ENCODE data around the gene FAM193A. TPM values are rescaled to one million over a fixed set of nuclear protein-coding genes. Genes with fewer than 3 reads are reported as not detected.

The FAM193A gene
- polyA plus RNA-seq, 1 donor (not counting 4 experiments of a cell fraction or from before 2014, with no cell fraction given), result 3.6 TPM

DNA sequence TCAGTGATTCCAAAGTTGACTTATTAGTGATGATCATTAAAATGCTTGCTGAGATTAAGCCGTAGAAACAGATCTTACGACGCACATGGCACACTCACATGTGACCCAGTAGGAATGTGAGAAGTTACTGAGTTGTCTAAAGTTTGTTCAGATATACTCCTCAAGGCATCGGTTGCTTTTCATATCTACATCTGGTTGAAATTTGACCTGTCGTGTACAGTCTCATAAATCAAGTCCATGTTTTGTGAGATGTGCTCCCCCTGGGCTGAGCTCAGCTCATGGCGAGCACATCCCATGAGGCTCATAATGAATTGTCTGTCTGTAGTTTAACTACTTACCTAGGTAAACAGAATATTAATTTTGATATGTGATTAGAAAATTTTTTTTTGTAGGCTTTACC lies 152.7 kb downstream of the FAM193A start:
- no peaks in the 10 kb centered on the region for H3K79me2 ChIP-seq (ENCODE audit: control insufficient read depth, insufficient read depth, low read length)
- H4K20me1 ChIP-seq (ENCODE audit: control insufficient read depth, extremely low read depth, insufficient read depth, low read length), result no peaks in the 10 kb centered on the region
- H3K9me1 ChIP-seq (ENCODE audit: control insufficient read depth, extremely low read depth, insufficient read depth, low read length), result no peaks in the 10 kb centered on the region
- DNase-seq (ENCODE audit: low read depth, low spot score) (no peak), FAIRE-seq (no peak)
- H3K36me3 ChIP-seq (ENCODE audit: control insufficient read depth in 2 of 2, extremely low read depth in 1 of 2, insufficient read depth in 2 of 2, low read length in 2 of 2), result peaks cover 38 to 42% of the 10 kb centered on the region in 2 experiments
- H3K4me1 ChIP-seq (ENCODE audit: control insufficient read depth, extremely low read depth, insufficient read depth, low read length), result no peaks in the 10 kb centered on the region
- TF ChIP-seq EZH2 (IDR thresholded peaks at IDR 0.05; ENCODE audit: low read length), result no peak
- TF ChIP-seq, protein P1, sequence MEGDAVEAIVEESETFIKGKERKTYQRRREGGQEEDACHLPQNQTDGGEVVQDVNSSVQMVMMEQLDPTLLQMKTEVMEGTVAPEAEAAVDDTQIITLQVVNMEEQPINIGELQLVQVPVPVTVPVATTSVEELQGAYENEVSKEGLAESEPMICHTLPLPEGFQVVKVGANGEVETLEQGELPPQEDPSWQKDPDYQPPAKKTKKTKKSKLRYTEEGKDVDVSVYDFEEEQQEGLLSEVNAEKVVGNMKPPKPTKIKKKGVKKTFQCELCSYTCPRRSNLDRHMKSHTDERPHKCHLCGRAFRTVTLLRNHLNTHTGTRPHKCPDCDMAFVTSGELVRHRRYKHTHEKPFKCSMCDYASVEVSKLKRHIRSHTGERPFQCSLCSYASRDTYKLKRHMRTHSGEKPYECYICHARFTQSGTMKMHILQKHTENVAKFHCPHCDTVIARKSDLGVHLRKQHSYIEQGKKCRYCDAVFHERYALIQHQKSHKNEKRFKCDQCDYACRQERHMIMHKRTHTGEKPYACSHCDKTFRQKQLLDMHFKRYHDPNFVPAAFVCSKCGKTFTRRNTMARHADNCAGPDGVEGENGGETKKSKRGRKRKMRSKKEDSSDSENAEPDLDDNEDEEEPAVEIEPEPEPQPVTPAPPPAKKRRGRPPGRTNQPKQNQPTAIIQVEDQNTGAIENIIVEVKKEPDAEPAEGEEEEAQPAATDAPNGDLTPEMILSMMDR (optimal IDR thresholded peaks at IDR 0.05 in 1 of 3, IDR thresholded peaks at IDR 0.05 in 1 of 3, conservative IDR thresholded peaks at IDR 0.05 in 1 of 3; ENCODE audit: extremely low read depth in 1 of 3, insufficient read depth in 2 of 3, low read length in 3 of 3), result no peak
- no peak overlapping the region for H3K4me2 ChIP-seq (ENCODE audit: control insufficient read depth, extremely low read depth, insufficient read depth, low read depth, low read length)
- no peak overlapping the region for H3K27ac ChIP-seq (ENCODE audit: control insufficient read depth, insufficient read depth, low read length)
- H2AFZ ChIP-seq (ENCODE audit: control insufficient read depth, low read length), result no peak overlapping the region
- no peak overlapping the region for H3K4me3 ChIP-seq (ENCODE audit: control insufficient read depth in 2 of 3, extremely low read depth in 1 of 3, insufficient read depth in 2 of 3, low read depth in 1 of 3, low read length in 3 of 3)
- no peaks in the 10 kb centered on the region for H3K27me3 ChIP-seq (ENCODE audit: control insufficient read depth, extremely low read depth, insufficient read depth, low read length)
- no peak overlapping the region for H3K9ac ChIP-seq (ENCODE audit: control insufficient read depth, extremely low read depth, insufficient read depth, low read length)
- dilution Hi-C loops (cut with MboI; ENCODE audit: extremely low pct_ligation_motif_present, low sequenced_read_pairs), result no loop called here
- H3K9me3 ChIP-seq (ENCODE audit: control insufficient read depth, low read depth, low read length), result no peaks in the 10 kb centered on the region

DNA sequence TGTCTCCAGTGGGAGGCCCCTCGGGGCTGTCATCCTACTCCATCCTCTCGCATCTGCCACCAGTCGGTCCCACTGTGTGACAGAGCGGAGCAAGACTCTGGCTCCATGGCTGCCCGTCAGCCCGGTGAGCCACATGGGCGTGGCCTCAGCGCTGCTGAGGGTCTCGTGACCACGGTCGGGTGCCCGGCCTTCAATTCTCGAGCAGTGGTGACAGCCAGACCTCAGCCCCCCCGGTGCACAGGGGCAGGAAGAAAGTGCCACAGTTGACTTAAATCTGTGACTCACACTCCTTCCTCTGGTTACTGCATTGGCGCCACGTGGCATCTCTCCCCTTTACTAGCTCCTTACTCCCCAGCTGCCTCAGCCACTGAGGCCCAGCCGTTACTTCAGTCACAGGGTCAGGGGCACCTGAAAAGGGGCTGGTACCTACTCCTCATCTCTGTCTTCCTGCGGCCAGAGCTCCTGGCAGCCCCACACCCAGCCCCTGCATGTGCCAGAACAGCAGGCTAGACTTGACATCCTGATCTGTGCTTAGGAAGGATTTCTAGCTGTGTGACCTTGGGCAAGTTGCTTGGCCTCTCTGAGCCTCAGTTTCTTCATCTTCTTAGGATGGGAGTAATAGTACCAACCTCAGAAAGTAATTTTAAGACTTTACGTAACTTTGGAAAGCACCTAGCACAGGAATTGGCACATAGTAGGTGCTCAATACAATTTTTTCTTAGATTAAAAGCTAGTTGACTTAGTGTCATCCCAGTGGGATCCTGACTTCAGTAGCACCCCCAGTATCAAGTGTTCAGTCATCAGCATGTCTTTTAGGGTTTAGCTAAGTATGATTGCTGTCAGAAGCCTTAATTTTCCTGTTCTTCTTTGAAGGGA lies 153.6 kb downstream of the FAM193A start:
- Histone ChIP-seq H4K20me1 (ENCODE audit: control insufficient read depth, extremely low read depth, insufficient read depth, low read length) (no peaks in the 10 kb centered on the region), H3K9ac (ENCODE audit: control insufficient read depth, extremely low read depth, insufficient read depth, low read length) (no peak overlapping the region), H3K36me3 (ENCODE audit: control insufficient read depth in 2 of 2, extremely low read depth in 1 of 2, insufficient read depth in 2 of 2, low read length in 2 of 2) (peaks cover 36 to 43% of the 10 kb centered on the region in 2 experiments), H3K4me1 (ENCODE audit: control insufficient read depth, extremely low read depth, insufficient read depth, low read length) (no peaks in the 10 kb centered on the region), H3K9me1 (ENCODE audit: control insufficient read depth, extremely low read depth, insufficient read depth, low read length) (no peaks in the 10 kb centered on the region), H3K4me3 (ENCODE audit: control insufficient read depth in 2 of 3, extremely low read depth in 1 of 3, insufficient read depth in 2 of 3, low read depth in 1 of 3, low read length in 3 of 3) (no peak overlapping the region), H3K27ac (ENCODE audit: control insufficient read depth, insufficient read depth, low read length) (no peak overlapping the region), H3K79me2 (ENCODE audit: control insufficient read depth, insufficient read depth, low read length) (no peaks in the 10 kb centered on the region), H3K4me2 (ENCODE audit: control insufficient read depth, extremely low read depth, insufficient read depth, low read depth, low read length) (no peak overlapping the region), H3K27me3 (ENCODE audit: control insufficient read depth, extremely low read depth, insufficient read depth, low read length) (no peaks in the 10 kb centered on the region), H2AFZ (ENCODE audit: control insufficient read depth, low read length) (no peak overlapping the region), H3K9me3 (ENCODE audit: control insufficient read depth, low read depth, low read length) (no peaks in the 10 kb centered on the region)
- TF ChIP-seq, protein P1 (optimal IDR thresholded peaks at IDR 0.05 in 1 of 3, IDR thresholded peaks at IDR 0.05 in 1 of 3, conservative IDR thresholded peaks at IDR 0.05 in 1 of 3; ENCODE audit: extremely low read depth in 1 of 3, insufficient read depth in 2 of 3, low read length in 3 of 3), result no peak
- TF ChIP-seq EZH2 (IDR thresholded peaks at IDR 0.05; ENCODE audit: low read length), result no peak
- no peak for FAIRE-seq
- dilution Hi-C loops (cut with MboI; ENCODE audit: extremely low pct_ligation_motif_present, low sequenced_read_pairs), result no loop called here
- no peak for DNase-seq (ENCODE audit: low read depth, low spot score)
